SK-N-SH (cell line): ENCODE measurements around the gene FAM204A. TPM values are rescaled to one million over a fixed set of nuclear protein-coding genes. Genes with fewer than 3 reads are reported as not detected.
A peak's percentile ranks its signal among the peaks of the same experiment; 100 is the strongest.

Source experiments
- CTCF ChIA-PET: fragments of 300-600, 350-600 bp; formaldehyde crosslinking; extraction: SDS; loops from one replicate; lab custom pipeline; 2021; lab: Yijun Ruan, JAX
- POLR2A ChIA-PET: fragments of 350-600 bp; sonication (Branson Sonifier 250); formaldehyde crosslinking; extraction: SDS; loops from one replicate; lab custom pipeline; 2020; ENCODE audit warnings: antibody characterized with exemption, inconsistent platforms; lab: Yijun Ruan, JAX
- DNase-seq: peaks from one replicate; pipeline ENCODE4 v3.0.0; 2012
- H2AFZ ChIP-seq: fragments of 200-600 bp; sonication (generic); 2 replicates; pipeline ENCODE4 v1.8.1; 2016; ENCODE audit warnings: antibody characterized with exemption, mild to moderate bottlenecking, low read depth
- H3F3A ChIP-seq: fragments of 200-600 bp; sonication (generic); replicated peaks from 2 replicates; pipeline ENCODE3; 2016; ENCODE audit warnings: antibody characterized with exemption, mild to moderate bottlenecking; ENCODE audit not compliant: insufficient read depth
- H3K27ac ChIP-seq, 2 experiments: fragments of 200-500 bp in 1 of 2; fragments of 200-600 bp in 1 of 2; sonication (Bioruptor generic) in 1 of 2; sonication (generic), shearing (Covaris generic) in 1 of 2; 2 replicates each; pipeline versions ENCODE4 v1.5.1 to v1.6.1; 2014 to 2016; ENCODE audit warnings: low read depth in 2 of 2, inconsistent platforms in 1 of 2, low read length in 1 of 2, mild to moderate bottlenecking in 1 of 2, mixed read lengths in 1 of 2
- H3K27me3 ChIP-seq: fragments of 200-600 bp; sonication (generic), shearing (Covaris generic); 2 replicates; pipeline ENCODE4 v1.6.1; 2016; ENCODE audit warnings: mixed run types; ENCODE audit not compliant: insufficient read depth
- H3K36me3 ChIP-seq, 2 experiments: fragments of 200-500 bp in 1 of 2; fragments of 200-600 bp in 1 of 2; sonication (Bioruptor generic) in 1 of 2; sonication (generic) in 1 of 2; replicated peaks in 1 of 2; 2 replicates each; pipeline versions ENCODE3 to v1.5.1; 2014 to 2016; ENCODE audit warnings: low read length in 1 of 2, mild to moderate bottlenecking in 1 of 2; ENCODE audit not compliant: insufficient read depth in 2 of 2, control insufficient read depth in 1 of 2
- H3K4me1 ChIP-seq, 2 experiments: fragments of 200-500 bp in 1 of 2; fragments of 200-600 bp in 1 of 2; sonication (Bioruptor generic) in 1 of 2; sonication (generic), shearing (Covaris generic) in 1 of 2; 2 replicates each; pipeline versions ENCODE4 v1.5.1 to v1.6.1; 2014 to 2016; ENCODE audit warnings: low read depth in 1 of 2, low read length in 1 of 2, mixed run types in 1 of 2; ENCODE audit not compliant: insufficient read depth in 2 of 2, control insufficient read depth in 1 of 2
- H3K4me2 ChIP-seq: fragments of 200-600 bp; sonication (generic), shearing (Covaris generic); 2 replicates; pipeline ENCODE4 v1.6.1; 2017; ENCODE audit warnings: mixed run types
- H3K4me3 ChIP-seq, 2 experiments: fragments of 200-500 bp in 1 of 2; fragments of 200-600 bp in 1 of 2; sonication (Bioruptor generic) in 1 of 2; sonication (generic), shearing (Covaris generic) in 1 of 2; 2 replicates each; pipeline versions ENCODE4 v1.5.1 to v1.8.1; 2014 to 2016; ENCODE audit warnings: low read depth in 2 of 2, inconsistent platforms in 1 of 2, low read length in 1 of 2, mild to moderate bottlenecking in 1 of 2, mixed read lengths in 1 of 2, moderate library complexity in 1 of 2
- H3K79me2 ChIP-seq: fragments of 200-600 bp; sonication (generic); 2 replicates; pipeline ENCODE4 v1.8.1; 2017; ENCODE audit warnings: mild to moderate bottlenecking; ENCODE audit not compliant: insufficient read depth
- H3K9ac ChIP-seq: fragments of 200-600 bp; sonication (generic); 2 replicates; pipeline ENCODE4 v1.6.1; 2017; ENCODE audit warnings: mixed run types
- H3K9me2 ChIP-seq: fragments of 200-600 bp; sonication (generic); 2 replicates; pipeline ENCODE4 v1.6.1; 2017; ENCODE audit warnings: mixed run types
- H3K9me3 ChIP-seq: fragments of 200-600 bp; sonication (generic); 2 replicates; pipeline ENCODE4 v1.6.1; 2017; ENCODE audit warnings: mixed run types, mild to moderate bottlenecking, moderate library complexity
- H4K20me1 ChIP-seq: fragments of 200-600 bp; sonication (generic); 2 replicates; pipeline ENCODE4 v1.6.1; 2017; ENCODE audit warnings: mild to moderate bottlenecking, mixed run types; ENCODE audit not compliant: insufficient read depth
- CTCF ChIP-seq: fragments of 200-600 bp; sonication (generic); IDR thresholded peaks from 2 replicates; pipeline ENCODE4 v1.6.1; 2017; ENCODE audit warnings: antibody characterized with exemption, mild to moderate bottlenecking, moderate library complexity
- ELF1 ChIP-seq: IDR thresholded peaks from 2 replicates; pipeline ENCODE4 v1.4.0; 2012
- FOXJ3 ChIP-seq: sonication (generic); formaldehyde crosslinking; IDR thresholded peaks from 2 replicates; pipeline ENCODE4 v1.5.1; 2020; ENCODE audit warnings: mild to moderate bottlenecking, missing genetic modification reagents
- FOXM1 ChIP-seq: IDR thresholded peaks from 2 replicates; pipeline ENCODE4 v1.4.0; 2012; ENCODE audit warnings: low read depth, mild to moderate bottlenecking
- JUND ChIP-seq: IDR thresholded peaks from 2 replicates; pipeline ENCODE4 v1.4.0; 2012
- MXI1 ChIP-seq: IDR thresholded peaks from 2 replicates; pipeline ENCODE4 v1.6.1; 2012; ENCODE audit warnings: mild to moderate bottlenecking, low read depth, low read length, improper control_type of control experiment
- NFIC ChIP-seq: IDR thresholded peaks from 2 replicates; pipeline ENCODE4 v1.4.0; 2012; ENCODE audit warnings: borderline replicate concordance
- POLR2AphosphoS5 ChIP-seq: IDR thresholded peaks from 2 replicates; pipeline ENCODE4 v1.6.1; 2012; ENCODE audit warnings: low read depth, low read length
- TEAD4 ChIP-seq: IDR thresholded peaks from 2 replicates; pipeline ENCODE4 v1.4.0; 2012; ENCODE audit warnings: mild to moderate bottlenecking, borderline replicate concordance; ENCODE audit not compliant: insufficient read depth
- WGBS: methylation state at CpG from one replicate; pipeline ENCODE4 v1.1.6; 2017; ENCODE audit warnings: low lambda C conversion rate; 5-methylcytosine and 5-hydroxymethylcytosine counted together
- polyA plus RNA-seq, 3 experiments: library from polyadenylated mRNA; depleted of rRNA; stranded (reverse); fragments of >200 nt; gene quantifications; 2 replicates each; pipeline ENCODE4 v1.2.3, GENCODE V29; 2012
- TF ChIP-seq, protein P1 (sequence below): fragments of 150-350 bp; IDR thresholded peaks from 2 replicates; pipeline ENCODE4 v1.6.1; 2017; ENCODE audit warnings: antibody characterized with exemption, low read length, low read depth, borderline replicate concordance

The FAM204A gene
- polyA plus RNA-seq, 1 of the 3 experiments (the other 2 are of a cell fraction): 10.8 TPM

- DNase-seq: no peak
- peaks cover 43% of the 10 kb centered on the region for H3K79me2 ChIP-seq
- peak overlapping the region; percentile 93 for H2AFZ ChIP-seq
- no peaks in the 10 kb centered on the region for H3K9me2 ChIP-seq
- peak overlapping the region; percentile 97 for H3K4me2 ChIP-seq
- H3K4me3 ChIP-seq: peak overlapping the region; percentile 95 to 96
- peak overlapping the region; percentile 76; the same call in 1 of the 2 replicates for H3K9ac ChIP-seq
- WGBS: 63% methylated on average over 7 of the region's 7 CpGs
- H3K36me3 ChIP-seq: peaks cover 7 to 14% of the 10 kb centered on the region in 2 experiments
- no peaks in the 10 kb centered on the region for H3K27me3 ChIP-seq
- H3K27ac ChIP-seq: peak overlapping the region; percentile 56 to 72
- peaks cover 0 to 11% of the 10 kb centered on the region in 2 experiments; a peak in 3 of 4 replicates for H3K4me1 ChIP-seq
- no peaks in the 10 kb centered on the region for H3F3A ChIP-seq
- TF ChIP-seq MXI1 (no peak), NFIC (no peak), ELF1 (no peak), CTCF (peak; percentile 20; the same call in 1 of the 2 replicates)
- TF ChIP-seq, protein P1, sequence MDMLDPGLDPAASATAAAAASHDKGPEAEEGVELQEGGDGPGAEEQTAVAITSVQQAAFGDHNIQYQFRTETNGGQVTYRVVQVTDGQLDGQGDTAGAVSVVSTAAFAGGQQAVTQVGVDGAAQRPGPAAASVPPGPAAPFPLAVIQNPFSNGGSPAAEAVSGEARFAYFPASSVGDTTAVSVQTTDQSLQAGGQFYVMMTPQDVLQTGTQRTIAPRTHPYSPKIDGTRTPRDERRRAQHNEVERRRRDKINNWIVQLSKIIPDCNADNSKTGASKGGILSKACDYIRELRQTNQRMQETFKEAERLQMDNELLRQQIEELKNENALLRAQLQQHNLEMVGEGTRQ: no peak
- TF ChIP-seq, all 33 proteins: peak for 1
- H3K9me3 ChIP-seq: no peaks in the 10 kb centered on the region
- POLR2A ChIA-PET: no interaction called here
- H4K20me1 ChIP-seq: no peaks in the 10 kb centered on the region
- CTCF ChIA-PET: no interaction called here
These were observed 505 bp upstream of the FAM204A start for GRCh38 chr10:118342638-118343020.

GRCh38 chr10:118340486-118340885 is 1.6 kb downstream of the FAM204A start:
- Histone ChIP-seq H3K79me2 (peaks cover 46% of the 10 kb centered on the region), H3F3A (peaks cover 2% of the 10 kb centered on the region), H3K4me2 (peak overlapping the region; percentile 97), H3K9me2 (no peaks in the 10 kb centered on the region), H3K9me3 (no peaks in the 10 kb centered on the region), H3K36me3 (peaks cover 21 to 33% of the 10 kb centered on the region in 2 experiments), H3K27ac (no peak overlapping the region), H2AFZ (no peak overlapping the region), H3K27me3 (no peaks in the 10 kb centered on the region), H3K4me3 (peak overlapping the region; percentile 95 to 96; a peak in 2 of 4 replicates), H3K4me1 (peaks cover 0 to 11% of the 10 kb centered on the region in 2 experiments; a peak in 3 of 4 replicates), H3K9ac (no peak overlapping the region), H4K20me1 (no peaks in the 10 kb centered on the region)
- WGBS: 96% methylated on average over 2 of the region's 2 CpGs
- DNase-seq: no peak
- TF ChIP-seq FOXJ3 (CRISPR knock-in tag) (no peak), ELF1 (no peak), FOXM1 (no peak), POLR2AphosphoS5 (no peak), TEAD4 (no peak), NFIC (no peak), JUND (no peak)
- POLR2A ChIA-PET: no interaction called here
- CTCF ChIA-PET: interaction anchor here (1.2 kb wide), 1 partner anchor 119 kb away, joined by 3 read pairs; no protein-coding TSS in a partner anchor
